Measurements from ENCODE around the gene SMPDL3B.

The SMPDL3B gene

GRCh38 chr1:27972141-27972540 is 37.3 kb downstream of the SMPDL3B start:
- Mint-ChIP-seq H3K27me3 (ENCODE audit: low read depth) (no peaks in the 10 kb centered on the region), H3K9me3 (no peaks in the 10 kb centered on the region), H3K4me3 (no peak overlapping the region), H3K4me1 (peaks cover 31% of the 10 kb centered on the region), H3K36me3 (ENCODE audit: low read depth) (peaks cover 32% of the 10 kb centered on the region), H3K27ac (peak overlapping the region; percentile 20 to 52 (median 50))
- TF ChIP-seq, protein P1, sequence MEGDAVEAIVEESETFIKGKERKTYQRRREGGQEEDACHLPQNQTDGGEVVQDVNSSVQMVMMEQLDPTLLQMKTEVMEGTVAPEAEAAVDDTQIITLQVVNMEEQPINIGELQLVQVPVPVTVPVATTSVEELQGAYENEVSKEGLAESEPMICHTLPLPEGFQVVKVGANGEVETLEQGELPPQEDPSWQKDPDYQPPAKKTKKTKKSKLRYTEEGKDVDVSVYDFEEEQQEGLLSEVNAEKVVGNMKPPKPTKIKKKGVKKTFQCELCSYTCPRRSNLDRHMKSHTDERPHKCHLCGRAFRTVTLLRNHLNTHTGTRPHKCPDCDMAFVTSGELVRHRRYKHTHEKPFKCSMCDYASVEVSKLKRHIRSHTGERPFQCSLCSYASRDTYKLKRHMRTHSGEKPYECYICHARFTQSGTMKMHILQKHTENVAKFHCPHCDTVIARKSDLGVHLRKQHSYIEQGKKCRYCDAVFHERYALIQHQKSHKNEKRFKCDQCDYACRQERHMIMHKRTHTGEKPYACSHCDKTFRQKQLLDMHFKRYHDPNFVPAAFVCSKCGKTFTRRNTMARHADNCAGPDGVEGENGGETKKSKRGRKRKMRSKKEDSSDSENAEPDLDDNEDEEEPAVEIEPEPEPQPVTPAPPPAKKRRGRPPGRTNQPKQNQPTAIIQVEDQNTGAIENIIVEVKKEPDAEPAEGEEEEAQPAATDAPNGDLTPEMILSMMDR (IDR thresholded peaks at IDR 0.05; ENCODE audit: unreplicated experiment in 3 of 3), result no peak

- Mint-ChIP-seq H3K4me3 (no peak overlapping the region), H3K27ac (peak overlapping the region in 2 of 3 experiments; percentile 48 to 59), H3K27me3 (ENCODE audit: low read depth) (no peaks in the 10 kb centered on the region), H3K9me3 (no peaks in the 10 kb centered on the region), H3K36me3 (ENCODE audit: low read depth) (peaks cover 27% of the 10 kb centered on the region), H3K4me1 (peaks cover 31% of the 10 kb centered on the region)
- TF ChIP-seq, protein P1 (IDR thresholded peaks at IDR 0.05; ENCODE audit: unreplicated experiment in 3 of 3), result no peak
Measured at GRCh38 chr1:27973771-27974416, 39.1 kb downstream of the SMPDL3B start.

GRCh38 chr1:27974417-27974781 is 39.6 kb downstream of the SMPDL3B start:
- Mint-ChIP-seq H3K9me3 (no peaks in the 10 kb centered on the region), H3K4me3 (no peak overlapping the region), H3K27me3 (ENCODE audit: low read depth) (no peaks in the 10 kb centered on the region), H3K4me1 (peaks cover 31% of the 10 kb centered on the region), H3K27ac (peak overlapping the region in 2 of 3 experiments; percentile 48 to 59), H3K36me3 (ENCODE audit: low read depth) (peaks cover 25% of the 10 kb centered on the region)
- TF ChIP-seq, protein P1 (IDR thresholded peaks at IDR 0.05; ENCODE audit: unreplicated experiment in 3 of 3), result no peak

DNA sequence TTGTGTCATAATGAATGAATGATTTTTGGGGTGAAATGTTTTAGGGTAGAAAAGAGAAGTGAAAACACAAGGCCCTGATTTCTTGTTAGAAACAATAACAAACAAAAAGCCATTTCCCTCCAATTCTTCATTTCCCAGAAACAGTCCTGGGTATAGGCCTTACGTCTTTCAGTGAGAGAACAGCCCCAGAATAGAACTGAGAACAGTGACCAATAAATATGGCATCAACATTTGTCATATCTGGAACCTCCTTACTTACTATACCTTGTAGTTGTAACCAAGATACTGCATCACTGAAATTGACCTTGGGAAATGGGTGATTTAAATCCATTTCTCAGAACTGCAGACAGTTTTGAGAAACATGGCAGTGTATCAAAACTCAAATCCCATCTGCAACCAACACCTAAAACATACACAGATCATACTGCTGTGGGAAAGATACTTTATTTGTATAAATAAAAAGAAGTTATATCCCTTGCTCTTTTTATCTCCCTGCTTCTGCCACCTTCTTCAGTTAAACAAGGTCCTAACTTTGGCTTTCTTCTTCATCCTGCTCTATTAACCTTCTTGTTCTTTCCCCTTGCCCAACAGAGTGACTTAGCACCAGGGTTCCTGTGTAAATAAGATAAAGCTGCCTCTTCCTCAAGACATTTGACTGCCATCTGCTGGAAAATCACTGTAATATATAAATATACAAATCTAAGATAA is 44.5 kb downstream of the SMPDL3B start:
- Mint-ChIP-seq H3K36me3 (ENCODE audit: low read depth) (peaks cover 14% of the 10 kb centered on the region), H3K4me1 (peaks cover under 1% of the 10 kb centered on the region)
- TF ChIP-seq, protein P1 (IDR thresholded peaks at IDR 0.05; ENCODE audit: unreplicated experiment in 3 of 3), result peak; percentile 38 to 54 (median 51)

GRCh38 chr1:27979859-27980201 is 45.0 kb downstream of the SMPDL3B start:
- no peaks in the 10 kb centered on the region for H3K4me1 Mint-ChIP-seq
- H3K4me3 Mint-ChIP-seq, result no peak overlapping the region
- H3K27ac Mint-ChIP-seq, result no peak overlapping the region
- H3K36me3 Mint-ChIP-seq (ENCODE audit: low read depth), result peaks cover 14% of the 10 kb centered on the region
- no peaks in the 10 kb centered on the region for H3K9me3 Mint-ChIP-seq
- no peaks in the 10 kb centered on the region for H3K27me3 Mint-ChIP-seq (ENCODE audit: low read depth)
- TF ChIP-seq, protein P1 (IDR thresholded peaks at IDR 0.05; ENCODE audit: unreplicated experiment in 3 of 3), result no peak

More for the DNA sequence above, 44.5 kb downstream of the SMPDL3B start:
- H3K4me3 Mint-ChIP-seq, result no peak overlapping the region
- no peaks in the 10 kb centered on the region for H3K9me3 Mint-ChIP-seq
- no peak overlapping the region for H3K27ac Mint-ChIP-seq
- H3K27me3 Mint-ChIP-seq (ENCODE audit: low read depth), result no peaks in the 10 kb centered on the region

Measured in nephron (organoid).